ENCODE results near the gene NMS. TPM values are rescaled to one million over a fixed set of nuclear protein-coding genes. Genes with fewer than 3 reads are reported as not detected.

Gene NMS
- total RNA-seq, 2 donors from 2014 or later: not detected

GRCh38 chr2:100518801-100519200, 48.5 kb downstream of the NMS start:
- Mint-ChIP-seq H3K27ac (no peak overlapping the region), H3K9me3 (no peaks in the 10 kb centered on the region), H3K27me3 (peaks cover 5% of the 10 kb centered on the region), H3K4me1 (no peaks in the 10 kb centered on the region), H3K36me3 (ENCODE audit: low read depth) (no peaks in the 10 kb centered on the region), H3K4me3 (no peak overlapping the region)
- ATAC-seq (replicated peaks): no peak

- H3K4me3 Mint-ChIP-seq: no peak overlapping the region
- H3K36me3 Mint-ChIP-seq (ENCODE audit: low read depth): no peaks in the 10 kb centered on the region
- no peaks in the 10 kb centered on the region for H3K4me1 Mint-ChIP-seq
- H3K27ac Mint-ChIP-seq: no peak overlapping the region
- peaks cover 5% of the 10 kb centered on the region for H3K27me3 Mint-ChIP-seq
- no peak for ATAC-seq (replicated peaks)
- H3K9me3 Mint-ChIP-seq: no peaks in the 10 kb centered on the region
These were observed 49.9 kb downstream of the NMS start for GRCh38 chr2:100520224-100520623.

- Mint-ChIP-seq H3K36me3 (ENCODE audit: low read depth) (no peaks in the 10 kb centered on the region), H3K27me3 (peaks cover 5% of the 10 kb centered on the region), H3K27ac (no peak overlapping the region), H3K9me3 (no peaks in the 10 kb centered on the region), H3K4me3 (no peak overlapping the region), H3K4me1 (no peaks in the 10 kb centered on the region)
- no peak for ATAC-seq (replicated peaks)
These were observed 52.1 kb downstream of the NMS start for GRCh38 chr2:100522430-100522829.

GRCh38 chr2:100524331-100524730, 54.0 kb downstream of the NMS start:
- H3K27me3 Mint-ChIP-seq: no peaks in the 10 kb centered on the region
- H3K27ac Mint-ChIP-seq: peak overlapping the region; percentile 48
- ATAC-seq (replicated peaks): peak; percentile 79
- H3K4me1 Mint-ChIP-seq: no peaks in the 10 kb centered on the region
- no peak overlapping the region for H3K4me3 Mint-ChIP-seq
- H3K9me3 Mint-ChIP-seq: no peaks in the 10 kb centered on the region
- H3K36me3 Mint-ChIP-seq (ENCODE audit: low read depth): no peaks in the 10 kb centered on the region

GRCh38 chr2:100526868-100527267, 56.6 kb downstream of the NMS start:
- Mint-ChIP-seq H3K4me1 (no peaks in the 10 kb centered on the region), H3K27ac (no peak overlapping the region), H3K27me3 (no peaks in the 10 kb centered on the region), H3K36me3 (ENCODE audit: low read depth) (no peaks in the 10 kb centered on the region), H3K9me3 (no peaks in the 10 kb centered on the region), H3K4me3 (no peak overlapping the region)
- no peak for ATAC-seq (replicated peaks)

- Mint-ChIP-seq H3K27ac (no peak overlapping the region), H3K27me3 (no peaks in the 10 kb centered on the region), H3K36me3 (ENCODE audit: low read depth) (no peaks in the 10 kb centered on the region), H3K4me1 (no peaks in the 10 kb centered on the region), H3K4me3 (no peak overlapping the region), H3K9me3 (no peaks in the 10 kb centered on the region)
- ATAC-seq (replicated peaks): no peak
These were observed 57.2 kb downstream of the NMS start for GRCh38 chr2:100527440-100528015.

- H3K27me3 Mint-ChIP-seq: no peaks in the 10 kb centered on the region
- H3K9me3 Mint-ChIP-seq: no peaks in the 10 kb centered on the region
- no peak overlapping the region for H3K4me3 Mint-ChIP-seq
- H3K27ac Mint-ChIP-seq: no peak overlapping the region
- H3K36me3 Mint-ChIP-seq (ENCODE audit: low read depth): no peaks in the 10 kb centered on the region
- ATAC-seq (replicated peaks): no peak
- no peaks in the 10 kb centered on the region for H3K4me1 Mint-ChIP-seq
These were observed 58.9 kb downstream of the NMS start for GRCh38 chr2:100529176-100529575.

- peak; percentile 67 for ATAC-seq (replicated peaks)
- no peaks in the 10 kb centered on the region for H3K27me3 Mint-ChIP-seq
- no peaks in the 10 kb centered on the region for H3K36me3 Mint-ChIP-seq (ENCODE audit: low read depth)
- H3K4me1 Mint-ChIP-seq: no peaks in the 10 kb centered on the region
- no peaks in the 10 kb centered on the region for H3K9me3 Mint-ChIP-seq
- no peak overlapping the region for H3K27ac Mint-ChIP-seq
- H3K4me3 Mint-ChIP-seq: no peak overlapping the region
These were observed 59.6 kb downstream of the NMS start for GRCh38 chr2:100529900-100530299.

Other genes starting within 250 kb of the NMS start
- 1 to 10 TPM in 1 of 2 donors, under 1 TPM in 1; 0.16 to 1.1 TPM for gene LONRF2, start 148.0 kb upstream of the NMS start, total RNA-seq
- 1 to 10 TPM; 3.3 to 9.9 TPM for gene CHST10, start 52.8 kb upstream of the NMS start, total RNA-seq
- gene PDCL3, start 92.5 kb downstream of the NMS start, total RNA-seq: 10 to 100 TPM; 26.1 to 55.9 TPM